TTC549 (cell line): ENCODE data around the gene WNT5A.

Experiments used
- FAIRE-seq: peaks from 2 replicates; lab custom pipeline; 2012; peaks lifted over from hg19 to GRCh38; lab: Jason Lieb, UNC

WNT5A gene

GRCh38 chr3:55481744-55482495 lies 5.2 kb downstream of the WNT5A start:
- no peak for FAIRE-seq

GRCh38 chr3:55480911-55481743 lies 6.0 kb downstream of the WNT5A start:
- no peak for FAIRE-seq

GRCh38 chr3:55477306-55478303 lies 9.5 kb downstream of the WNT5A start:
- FAIRE-seq: no peak

GRCh38 chr3:55476515-55476914 lies 10.6 kb downstream of the WNT5A start:
- FAIRE-seq: no peak

- no peak for FAIRE-seq
Measured at GRCh38 chr3:55474213-55474632, 12.9 kb downstream of the WNT5A start.

- no peak for FAIRE-seq
Measured at GRCh38 chr3:55473788-55474187, 13.3 kb downstream of the WNT5A start.

- no peak for FAIRE-seq
Measured at GRCh38 chr3:55471522-55472280, 15.4 kb downstream of the WNT5A start.

GRCh38 chr3:55471084-55471483 lies 16.0 kb downstream of the WNT5A start:
- no peak for FAIRE-seq

GRCh38 chr3:55469957-55470526 lies 17.1 kb downstream of the WNT5A start:
- no peak for FAIRE-seq

- no peak for FAIRE-seq
Measured at GRCh38 chr3:55468251-55468650, 18.9 kb downstream of the WNT5A start.

GRCh38 chr3:55467099-55467498 lies 20.0 kb downstream of the WNT5A start:
- no peak for FAIRE-seq

GRCh38 chr3:55466526-55466925 lies 20.6 kb downstream of the WNT5A start:
- FAIRE-seq: no peak

- no peak for FAIRE-seq
Measured at GRCh38 chr3:55461896-55462295, 25.2 kb downstream of the WNT5A start.

GRCh38 chr3:55459838-55460237 lies 27.3 kb downstream of the WNT5A start:
- FAIRE-seq: no peak

- no peak for FAIRE-seq
Measured at GRCh38 chr3:55458181-55458790, 28.8 kb downstream of the WNT5A start.

- no peak for FAIRE-seq
Measured at GRCh38 chr3:55455915-55456314, 31.2 kb downstream of the WNT5A start.

- no peak for FAIRE-seq
Measured at GRCh38 chr3:55454611-55455010, 32.5 kb downstream of the WNT5A start.

- FAIRE-seq: no peak
Measured at GRCh38 chr3:55453886-55454496, 33.1 kb downstream of the WNT5A start.

GRCh38 chr3:55452886-55453285 lies 34.2 kb downstream of the WNT5A start:
- FAIRE-seq: no peak

GRCh38 chr3:55449527-55449926 lies 37.6 kb downstream of the WNT5A start:
- no peak for FAIRE-seq
